Mesangial cell (primary cell): ENCODE measurements around the gene CRAMP1. TPM values are rescaled to one million over a fixed set of nuclear protein-coding genes. Genes with fewer than 3 reads are reported as not detected.

Experiments used
- total RNA-seq: library from RNA; depleted of rRNA; stranded (reverse); fragments of >200 nt; gene quantifications from 2 replicates; pipeline ENCODE4 v1.2.3, GENCODE V29; 2015

The CRAMP1 gene
- 8.5 and 10.3 TPM in 2 replicates for total RNA-seq

DNA sequence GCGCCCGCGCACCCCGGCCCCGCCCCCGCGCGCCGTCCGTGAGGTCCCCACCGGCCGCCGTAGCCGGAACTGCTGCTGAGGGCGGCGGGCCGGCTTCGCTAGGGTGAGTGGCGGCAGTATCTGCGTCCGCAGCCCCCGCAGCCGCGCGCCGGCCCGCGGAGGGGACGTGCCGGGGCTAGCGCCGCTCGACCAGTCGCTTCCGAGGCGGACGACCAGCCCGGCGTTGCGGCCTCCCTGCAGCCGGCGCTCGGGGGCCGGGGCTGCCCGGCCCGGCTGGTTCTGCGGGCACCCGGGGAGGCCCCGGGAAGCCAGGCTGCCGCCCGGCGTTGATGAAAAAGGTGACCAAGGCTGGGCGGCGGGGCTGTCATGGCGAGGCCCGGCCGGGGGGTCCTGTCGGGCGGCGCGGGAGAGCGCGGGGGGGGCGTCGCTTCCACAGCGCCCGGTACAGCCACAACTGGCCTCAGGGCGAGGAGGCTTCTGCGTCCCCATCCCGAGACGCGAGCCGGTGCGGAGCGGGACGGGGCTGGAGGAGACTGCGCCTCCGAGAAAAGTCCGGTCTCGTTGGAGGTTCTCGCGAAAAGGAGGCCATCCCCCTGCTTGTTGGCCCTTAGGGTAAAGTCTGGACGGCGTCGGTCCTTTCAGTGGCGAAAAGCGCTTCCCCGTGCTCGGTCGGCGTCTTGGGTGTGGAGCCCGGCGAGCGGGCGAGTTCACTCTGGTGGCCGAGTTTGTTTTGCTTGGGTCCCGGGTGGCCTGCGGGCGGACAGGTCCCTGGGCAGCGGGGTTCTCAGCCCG, at the start of gene CRAMP1:
TSS of gene CRAMP1 (plus strand) at position 41 of the 792 bp plus-strand sequence. CDS start 2,280 bp downstream, outside the sequence.

GRCh38 chr16:1677942-1678499, 65.9 kb downstream of the CRAMP1 start, which contains the start of gene JPT2:
JPT2 (plus strand) TSS chr16:1678279; CDS start chr16:1678313, 34 bp downstream.

DNA sequence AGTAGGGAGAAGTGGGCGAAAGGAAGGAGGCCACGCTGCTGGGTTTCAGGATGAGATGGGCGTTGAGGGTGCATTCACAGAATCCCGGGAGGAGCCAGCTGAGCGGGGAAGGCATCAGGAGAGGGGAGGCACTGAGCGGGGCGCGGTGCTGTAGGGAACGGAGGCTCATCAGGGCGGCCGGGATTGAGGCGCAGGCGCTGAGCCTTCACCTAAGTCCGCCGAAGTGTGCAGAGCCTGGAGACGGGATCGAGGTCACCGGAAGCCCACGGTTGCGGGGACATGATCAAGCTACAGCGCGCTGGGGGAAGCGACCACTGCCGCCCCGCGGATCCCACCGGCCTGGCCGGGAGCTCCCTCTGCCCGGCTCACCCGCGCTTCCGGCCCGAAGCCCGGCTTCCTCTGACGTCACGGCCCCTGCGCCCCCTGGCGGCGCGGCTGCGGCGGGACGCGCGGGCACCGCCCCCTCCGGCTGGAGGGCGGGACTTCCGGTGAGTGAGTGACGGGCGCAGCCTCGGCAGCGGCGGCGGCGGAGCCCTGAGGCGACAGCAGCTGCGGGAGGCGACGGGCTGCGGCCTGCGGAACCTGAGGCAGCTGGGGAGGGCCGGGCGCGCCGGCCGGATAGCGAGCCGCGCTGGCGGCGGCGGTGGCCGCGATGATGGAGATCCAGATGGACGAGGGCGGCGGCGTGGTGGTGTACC, 93.7 kb downstream of the CRAMP1 start, which contains the start of gene MAPK8IP3:
TSS of gene MAPK8IP3 (plus strand) at position 508 of the 698 bp plus-strand sequence. CDS start at position 653, 145 bp downstream.

Other genes with a start within 250 kb of the CRAMP1 start
- gene UNKL, start 197.7 kb upstream of the CRAMP1 start, total RNA-seq = 9.6 and 13.7 TPM in 2 replicates
- 16.6 and 18.3 TPM in 2 replicates for gene UQCC4, start 191.6 kb upstream of the CRAMP1 start, total RNA-seq
- not detected in 2 replicates for gene PERCC1, start 181.3 kb upstream of the CRAMP1 start, total RNA-seq
- gene CCDC154, start 167.8 kb upstream of the CRAMP1 start, total RNA-seq = 0.16 and 2.2 TPM in 2 replicates
- 90.0 and 174 TPM in 2 replicates for gene CLCN7, start 137.3 kb upstream of the CRAMP1 start, total RNA-seq
- 0.13 TPM in 1 of 2 replicates, not detected in the other for gene PTX4, start 123.4 kb upstream of the CRAMP1 start, total RNA-seq
- gene TELO2, start 119.0 kb upstream of the CRAMP1 start, total RNA-seq = 20.4 and 41.7 TPM in 2 replicates
- gene TMEM204, start 78.7 kb upstream of the CRAMP1 start, total RNA-seq = 1.6 and 4.4 TPM in 2 replicates
- 8.5 and 35.9 TPM in 2 replicates for gene IFT140, start 288 bp upstream of the CRAMP1 start, total RNA-seq
- gene JPT2, start 65.9 kb downstream of the CRAMP1 start, total RNA-seq = 119 and 173 TPM in 2 replicates
- gene MAPK8IP3, start 93.8 kb downstream of the CRAMP1 start, total RNA-seq = 25.1 and 61.5 TPM in 2 replicates
- gene NME3, start 159.2 kb downstream of the CRAMP1 start, total RNA-seq = 61.8 and 131 TPM in 2 replicates
- 4.7 and 7.7 TPM in 2 replicates for gene EME2, start 160.4 kb downstream of the CRAMP1 start, total RNA-seq
- 108 and 161 TPM in 2 replicates for gene MRPS34, start 160.8 kb downstream of the CRAMP1 start, total RNA-seq
- gene SPSB3, start 170.2 kb downstream of the CRAMP1 start, total RNA-seq = 37.5 and 99.8 TPM in 2 replicates
- gene NUBP2, start 170.6 kb downstream of the CRAMP1 start, total RNA-seq = 86.8 and 113 TPM in 2 replicates
- 0.25 TPM in 1 of 2 replicates, not detected in the other for gene IGFALS, start 181.3 kb downstream of the CRAMP1 start, total RNA-seq
- gene HAGH, start 214.5 kb downstream of the CRAMP1 start, total RNA-seq = 89.5 and 114 TPM in 2 replicates
- 77.9 and 83.8 TPM in 2 replicates for gene FAHD1, start 214.8 kb downstream of the CRAMP1 start, total RNA-seq